Measurements from ENCODE around the gene TMEM123. TPM values are rescaled to one million over a fixed set of nuclear protein-coding genes. Genes with fewer than 3 reads are reported as not detected.

Gene TMEM123
- total RNA-seq, 1 donor from 2014 or later: 172 TPM

DNA sequence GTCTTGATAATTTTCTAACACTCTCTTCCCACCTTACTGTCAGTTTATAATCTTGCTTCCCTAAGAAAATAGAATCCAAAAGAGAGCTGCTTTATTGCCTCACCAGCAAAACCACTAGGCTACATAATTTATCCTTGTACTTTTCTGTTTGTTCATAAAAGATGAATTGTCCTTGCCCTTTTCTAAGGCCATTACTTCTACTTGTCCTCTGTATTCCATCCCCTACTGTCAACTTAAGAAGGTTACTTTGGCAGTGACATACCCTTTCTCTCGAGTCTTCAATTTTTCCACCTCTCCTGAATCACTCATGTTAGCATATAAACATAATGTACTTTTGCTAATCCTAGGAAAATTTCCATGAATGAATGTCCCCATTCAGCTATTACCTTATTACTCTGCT lies 87.6 kb downstream of the TMEM123 start:
- DNase-seq (ENCODE audit: low read depth) (no peak), FAIRE-seq (no peak)
- TF ChIP-seq, protein P1, sequence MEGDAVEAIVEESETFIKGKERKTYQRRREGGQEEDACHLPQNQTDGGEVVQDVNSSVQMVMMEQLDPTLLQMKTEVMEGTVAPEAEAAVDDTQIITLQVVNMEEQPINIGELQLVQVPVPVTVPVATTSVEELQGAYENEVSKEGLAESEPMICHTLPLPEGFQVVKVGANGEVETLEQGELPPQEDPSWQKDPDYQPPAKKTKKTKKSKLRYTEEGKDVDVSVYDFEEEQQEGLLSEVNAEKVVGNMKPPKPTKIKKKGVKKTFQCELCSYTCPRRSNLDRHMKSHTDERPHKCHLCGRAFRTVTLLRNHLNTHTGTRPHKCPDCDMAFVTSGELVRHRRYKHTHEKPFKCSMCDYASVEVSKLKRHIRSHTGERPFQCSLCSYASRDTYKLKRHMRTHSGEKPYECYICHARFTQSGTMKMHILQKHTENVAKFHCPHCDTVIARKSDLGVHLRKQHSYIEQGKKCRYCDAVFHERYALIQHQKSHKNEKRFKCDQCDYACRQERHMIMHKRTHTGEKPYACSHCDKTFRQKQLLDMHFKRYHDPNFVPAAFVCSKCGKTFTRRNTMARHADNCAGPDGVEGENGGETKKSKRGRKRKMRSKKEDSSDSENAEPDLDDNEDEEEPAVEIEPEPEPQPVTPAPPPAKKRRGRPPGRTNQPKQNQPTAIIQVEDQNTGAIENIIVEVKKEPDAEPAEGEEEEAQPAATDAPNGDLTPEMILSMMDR (IDR thresholded peaks at IDR 0.05; ENCODE audit: insufficient read depth, low read length, severe bottlenecking): no peak
- Histone ChIP-seq H3K27me3 (ENCODE audit: control insufficient read depth, insufficient read depth, low read length) (no peaks in the 10 kb centered on the region), H3K36me3 (ENCODE audit: control insufficient read depth, insufficient read depth, low read length) (peaks cover 4% of the 10 kb centered on the region), H3K4me3 (ENCODE audit: low read depth, low read length) (no peak overlapping the region)

DNA sequence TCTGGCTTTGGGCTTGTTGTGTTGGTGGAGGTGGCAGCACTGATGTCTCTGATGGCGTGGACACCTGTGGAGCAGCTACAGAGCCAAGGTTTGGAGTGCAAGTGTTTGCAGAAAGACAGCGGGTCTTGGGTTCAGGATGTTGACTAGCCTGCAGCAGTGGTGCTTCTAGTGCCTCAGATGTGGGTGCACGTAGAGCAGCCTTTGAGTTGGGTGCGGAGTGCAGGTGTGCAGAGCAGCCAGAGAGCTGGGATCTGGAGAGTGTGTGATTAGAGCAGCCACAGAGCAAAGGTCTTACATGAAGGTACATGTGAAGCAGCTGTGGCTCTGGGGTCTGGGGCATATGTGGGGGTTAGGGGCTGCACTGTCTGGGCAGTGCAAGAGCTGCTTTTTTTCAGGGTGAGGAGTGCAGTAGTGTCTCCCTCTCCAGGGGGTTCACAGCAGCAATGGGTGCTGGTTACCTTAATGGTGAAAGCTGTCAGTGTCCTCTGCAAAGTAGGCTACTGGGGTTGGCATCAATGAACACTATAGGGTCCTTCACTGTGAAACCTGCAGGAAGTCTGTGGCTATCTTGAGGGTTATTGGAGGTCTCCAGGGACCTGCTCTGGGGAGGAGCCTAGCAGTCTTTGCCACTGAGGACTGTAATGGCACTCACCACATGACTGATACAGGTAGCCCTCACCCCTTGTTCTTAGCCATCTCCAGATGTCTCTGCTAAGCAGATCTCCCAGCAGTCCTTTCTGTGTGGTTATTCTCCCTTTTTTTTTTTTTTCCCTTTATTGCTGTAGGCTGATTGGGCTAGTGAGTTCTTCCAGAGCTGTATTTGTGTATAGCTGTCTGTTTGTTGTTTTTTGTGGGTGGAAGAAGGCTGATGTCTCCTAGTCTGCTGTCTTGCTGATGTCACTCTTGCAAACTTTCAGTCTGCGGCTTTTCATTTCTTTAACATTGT lies 91.2 kb downstream of the TMEM123 start:
- Histone ChIP-seq H3K27me3 (ENCODE audit: control insufficient read depth, insufficient read depth, low read length) (no peaks in the 10 kb centered on the region), H3K36me3 (ENCODE audit: control insufficient read depth, insufficient read depth, low read length) (peaks cover 1% of the 10 kb centered on the region), H3K4me3 (ENCODE audit: low read depth, low read length) (no peak overlapping the region)
- TF ChIP-seq, protein P1 (IDR thresholded peaks at IDR 0.05; ENCODE audit: insufficient read depth, low read length, severe bottlenecking): no peak
- DNase-seq (ENCODE audit: low read depth): no peak
- FAIRE-seq: no peak

DNA sequence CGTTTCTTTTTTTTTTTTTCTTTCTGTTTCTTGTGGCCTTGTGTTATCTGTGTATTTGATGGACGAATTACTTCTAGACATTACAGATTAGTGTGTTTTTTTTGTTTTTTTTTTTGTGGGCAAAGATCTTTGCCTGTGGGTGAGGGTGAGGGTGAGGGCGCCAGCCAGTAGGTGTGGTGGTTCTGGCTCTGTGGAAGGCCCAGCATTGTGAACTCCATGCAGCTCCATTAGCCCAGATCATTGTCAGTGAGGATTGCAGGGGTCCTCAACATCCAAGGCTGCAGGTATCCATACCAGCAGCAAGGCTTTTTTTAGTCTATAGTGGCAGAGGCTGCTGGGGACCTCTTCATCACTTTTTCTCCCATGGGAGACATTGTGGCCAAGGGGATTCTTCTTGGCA lies 91.9 kb downstream of the TMEM123 start:
- Histone ChIP-seq H3K4me3 (ENCODE audit: low read depth, low read length) (no peak overlapping the region), H3K27me3 (ENCODE audit: control insufficient read depth, insufficient read depth, low read length) (no peaks in the 10 kb centered on the region), H3K36me3 (ENCODE audit: control insufficient read depth, insufficient read depth, low read length) (peaks cover 1% of the 10 kb centered on the region)
- TF ChIP-seq, protein P1 (IDR thresholded peaks at IDR 0.05; ENCODE audit: insufficient read depth, low read length, severe bottlenecking): no peak
- FAIRE-seq (no peak), DNase-seq (ENCODE audit: low read depth) (no peak)

DNA sequence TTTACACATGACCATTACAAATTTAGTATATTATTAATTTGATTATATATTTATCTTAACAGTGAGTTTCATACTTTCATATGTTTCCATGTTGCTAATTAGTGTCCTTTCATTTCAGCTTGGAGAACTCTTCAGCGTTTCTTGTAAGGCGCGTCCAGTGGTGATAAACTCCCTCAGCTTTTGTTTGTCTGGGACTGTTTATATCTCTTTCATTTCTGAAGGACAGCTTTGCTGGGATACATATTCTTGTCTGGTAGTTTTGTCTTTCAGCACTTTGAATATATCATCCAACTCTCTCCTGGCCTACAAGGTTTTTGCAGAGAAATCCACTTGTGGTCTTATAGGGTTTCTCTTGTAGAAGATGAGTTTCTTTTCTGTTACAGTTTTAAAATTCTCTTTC lies 93.2 kb downstream of the TMEM123 start:
- no peak for FAIRE-seq
- Histone ChIP-seq H3K36me3 (ENCODE audit: control insufficient read depth, insufficient read depth, low read length) (peaks cover 1% of the 10 kb centered on the region), H3K27me3 (ENCODE audit: control insufficient read depth, insufficient read depth, low read length) (no peaks in the 10 kb centered on the region), H3K4me3 (ENCODE audit: low read depth, low read length) (no peak overlapping the region)
- TF ChIP-seq, protein P1 (IDR thresholded peaks at IDR 0.05; ENCODE audit: insufficient read depth, low read length, severe bottlenecking): no peak
- no peak for DNase-seq (ENCODE audit: low read depth)

DNA sequence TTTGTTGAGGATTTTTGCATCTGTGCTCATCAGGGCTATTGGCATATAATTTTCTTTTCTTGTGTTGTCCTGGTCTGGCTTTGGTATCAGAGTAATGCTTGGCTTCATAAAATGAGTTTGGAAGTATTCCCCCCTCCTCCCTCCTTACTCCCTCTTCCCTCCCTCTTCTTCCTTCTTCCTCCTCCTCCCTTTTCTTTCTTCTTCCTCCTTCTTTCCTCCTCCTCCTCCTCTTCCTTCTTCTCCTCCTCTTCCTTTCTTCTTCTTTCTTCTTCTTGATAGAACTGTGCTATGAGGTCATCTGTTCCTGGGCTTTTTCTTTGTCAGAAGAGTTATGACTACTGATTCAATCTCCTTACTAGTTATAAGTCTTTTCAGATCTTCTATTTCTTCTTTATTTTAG lies 95.4 kb downstream of the TMEM123 start:
- Histone ChIP-seq H3K27me3 (ENCODE audit: control insufficient read depth, insufficient read depth, low read length) (no peaks in the 10 kb centered on the region), H3K36me3 (ENCODE audit: control insufficient read depth, insufficient read depth, low read length) (peaks cover 2% of the 10 kb centered on the region), H3K4me3 (ENCODE audit: low read depth, low read length) (no peak overlapping the region)
- TF ChIP-seq, protein P1 (IDR thresholded peaks at IDR 0.05; ENCODE audit: insufficient read depth, low read length, severe bottlenecking): no peak
- FAIRE-seq: no peak
- no peak for DNase-seq (ENCODE audit: low read depth)
